ENCODE data around the gene FTO.
A peak's percentile ranks its signal among the peaks of the same experiment; 100 is the strongest.
"Not testable (repeated sequence)": the region's sequence is repeated elsewhere in the genome, so short reads cannot be mapped to it uniquely, and the experiment has no call there.

FTO gene

DNA sequence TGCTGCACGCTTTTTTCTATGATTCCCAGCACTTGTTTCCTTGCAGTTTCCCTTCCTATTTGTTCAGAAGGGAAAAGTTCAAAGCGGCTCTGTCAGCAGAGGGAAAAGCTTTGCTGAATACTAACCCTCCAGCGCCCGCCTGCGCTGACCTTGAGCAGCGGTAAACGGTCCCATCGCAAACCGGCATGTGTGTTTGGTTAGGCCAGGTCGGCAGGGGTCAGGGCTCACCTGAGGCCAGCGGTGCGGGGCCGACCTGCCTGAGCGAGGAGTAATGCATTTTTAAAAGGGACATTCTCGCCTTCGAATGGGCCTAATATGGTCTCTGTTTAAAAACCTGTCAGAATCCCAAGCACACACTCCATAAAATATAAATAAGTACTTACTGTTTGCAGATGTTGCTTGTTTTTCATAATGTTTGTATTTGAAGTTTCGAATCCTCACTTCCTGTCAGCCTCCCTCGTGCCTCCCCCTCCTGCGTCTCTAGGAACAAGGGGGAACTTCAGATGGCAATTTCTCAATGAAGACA lies 472.5 kb downstream of the FTO start:
- TF ChIP-seq CTCF (IDR thresholded peaks at IDR 0.05; ENCODE audit: low read depth, low read length, missing control alignments) = no peak
- peak; percentile 44 for DNase-seq (ENCODE audit: extremely low read depth, low read depth)
- no peak overlapping the region for H3K4me3 ChIP-seq (replicated peaks; ENCODE audit: low read depth, low read length)

GRCh38 chr16:54177052-54177861 lies 473.3 kb downstream of the FTO start:
- no peak for DNase-seq (ENCODE audit: extremely low read depth, low read depth)
- no peak overlapping the region for H3K4me3 ChIP-seq (replicated peaks; ENCODE audit: low read depth, low read length)
- TF ChIP-seq CTCF (IDR thresholded peaks at IDR 0.05; ENCODE audit: low read depth, low read length, missing control alignments) = no peak

GRCh38 chr16:54177862-54178477 lies 474.0 kb downstream of the FTO start:
- no peak overlapping the region for H3K4me3 ChIP-seq (replicated peaks; ENCODE audit: low read depth, low read length)

GRCh38 chr16:54178478-54178976 lies 474.6 kb downstream of the FTO start:
- H3K4me3 ChIP-seq (replicated peaks; ENCODE audit: low read depth, low read length) = no peak overlapping the region
- no peak for TF ChIP-seq CTCF (IDR thresholded peaks at IDR 0.05; ENCODE audit: low read depth, low read length, missing control alignments)
- DNase-seq (ENCODE audit: extremely low read depth, low read depth) = no peak

More at GRCh38 chr16:54177862-54178477, 474.0 kb downstream of the FTO start:
- no peak for DNase-seq (ENCODE audit: extremely low read depth, low read depth)
- no peak for TF ChIP-seq CTCF (IDR thresholded peaks at IDR 0.05; ENCODE audit: low read depth, low read length, missing control alignments)

GRCh38 chr16:54180421-54181359 lies 476.7 kb downstream of the FTO start:
- no peak for DNase-seq (ENCODE audit: extremely low read depth, low read depth)
- H3K4me3 ChIP-seq (replicated peaks; ENCODE audit: low read depth, low read length) = no peak overlapping the region
- TF ChIP-seq CTCF (IDR thresholded peaks at IDR 0.05; ENCODE audit: low read depth, low read length, missing control alignments) = no peak

DNA sequence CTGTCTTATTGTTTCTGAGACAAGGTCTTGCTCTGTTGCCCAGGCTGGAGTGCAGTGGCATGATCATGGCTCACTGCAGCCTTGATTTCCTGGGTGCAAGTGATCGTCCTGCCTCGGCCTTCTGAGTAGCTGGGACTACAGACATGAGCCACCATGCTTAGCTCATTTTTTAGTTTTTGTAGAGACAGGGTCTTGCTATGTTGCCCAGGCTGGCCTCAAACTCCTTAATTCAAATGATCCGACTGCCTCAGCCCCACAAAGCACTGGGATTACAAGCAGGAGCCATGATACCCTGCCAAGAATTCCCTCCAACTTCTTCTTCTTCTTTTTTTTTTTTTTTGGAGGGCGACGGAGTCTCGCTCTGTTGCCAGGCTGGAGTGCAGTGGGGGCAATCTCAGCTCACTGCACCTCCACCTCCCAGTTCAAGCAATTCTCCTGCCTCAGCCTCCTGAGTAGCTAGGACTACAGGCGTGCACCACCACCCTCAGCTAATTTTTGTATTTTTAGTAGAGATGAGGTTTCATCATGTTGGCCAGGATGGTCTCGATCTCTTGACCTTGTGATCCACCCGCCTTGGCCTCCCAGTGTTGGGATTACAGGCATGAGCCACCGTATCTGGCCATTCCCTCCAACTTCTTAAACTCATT lies 477.9 kb downstream of the FTO start:
- H3K4me3 ChIP-seq (replicated peaks; ENCODE audit: low read depth, low read length); DNase-seq (ENCODE audit: extremely low read depth, low read depth): not testable (repeated sequence)

Data from HFF-Myc (cell line).